GM23248 (cell line): ENCODE results near the gene RBMS3.

Experiments used
- EZH2 ChIP-seq: fragments of 200-600 bp; sonication (generic); IDR thresholded peaks from 2 replicates; pipeline ENCODE4 v1.6.1; 2018; ENCODE audit warnings: antibody characterized with exemption, mild to moderate bottlenecking; ENCODE audit not compliant: insufficient read depth, poor library complexity, severe bottlenecking
- EZH2phosphoT487 ChIP-seq: fragments of 200-600 bp; sonication (generic); IDR thresholded peaks from 2 replicates; pipeline ENCODE4 v1.6.1; 2018; ENCODE audit warnings: antibody characterized with exemption, moderate library complexity, mild to moderate bottlenecking, low read depth; ENCODE audit not compliant: insufficient read depth

- TF ChIP-seq EZH2 (no peak), EZH2phosphoT487 (no peak)
Observed at GRCh38 chr3:29331035-29331434, 50.2 kb downstream of the RBMS3 start.
